ENCODE data around the gene CFAP221. TPM values are rescaled to one million over a fixed set of nuclear protein-coding genes. Genes with fewer than 3 reads are reported as not detected.

The CFAP221 gene
- total RNA-seq, 1 donor from 2014 or later, result 1.0 TPM

GRCh38 chr2:119682578-119682977 is 138.3 kb downstream of the CFAP221 start:
- no peak for DNase-seq
- peaks cover 20% of the 10 kb centered on the region for H3K36me3 ChIP-seq
- intact Hi-C loops (cut with micrococcal nuclease), result no loop called here
- H3K9me3 ChIP-seq (replicated peaks), result no peaks in the 10 kb centered on the region
- H3K4me1 ChIP-seq, result peaks cover 15% of the 10 kb centered on the region
- no peaks in the 10 kb centered on the region for H3K27me3 ChIP-seq (ENCODE audit: low read depth)
- no peak overlapping the region for H3K4me3 ChIP-seq
- no peak overlapping the region for H3K27ac ChIP-seq (replicated peaks)
- no peak for TF ChIP-seq CTCF (IDR thresholded peaks at IDR 0.05; ENCODE audit: borderline replicate concordance)

- intact Hi-C loops (cut with micrococcal nuclease), result no loop called here
- H3K4me3 ChIP-seq, result no peak overlapping the region
- H3K27me3 ChIP-seq (ENCODE audit: low read depth), result no peaks in the 10 kb centered on the region
- no peak for DNase-seq
- no peak for TF ChIP-seq CTCF (IDR thresholded peaks at IDR 0.05; ENCODE audit: borderline replicate concordance)
- peaks cover 15% of the 10 kb centered on the region for H3K4me1 ChIP-seq
- H3K27ac ChIP-seq (replicated peaks), result no peak overlapping the region
- no peaks in the 10 kb centered on the region for H3K9me3 ChIP-seq (replicated peaks)
- peaks cover 21% of the 10 kb centered on the region for H3K36me3 ChIP-seq
These were observed 138.9 kb downstream of the CFAP221 start for GRCh38 chr2:119683074-119683712.

GRCh38 chr2:119683713-119684443 is 139.6 kb downstream of the CFAP221 start:
- intact Hi-C loops (cut with micrococcal nuclease), result no loop called here
- no peak for DNase-seq
- peaks cover 15% of the 10 kb centered on the region for H3K4me1 ChIP-seq
- H3K9me3 ChIP-seq (replicated peaks), result no peaks in the 10 kb centered on the region
- H3K27ac ChIP-seq (replicated peaks), result no peak overlapping the region
- peaks cover 21% of the 10 kb centered on the region for H3K36me3 ChIP-seq
- H3K4me3 ChIP-seq, result no peak overlapping the region
- no peaks in the 10 kb centered on the region for H3K27me3 ChIP-seq (ENCODE audit: low read depth)
- TF ChIP-seq CTCF (IDR thresholded peaks at IDR 0.05; ENCODE audit: borderline replicate concordance), result no peak

GRCh38 chr2:119684518-119684917 is 140.3 kb downstream of the CFAP221 start:
- intact Hi-C loops (cut with micrococcal nuclease), result no loop called here
- no peak for TF ChIP-seq CTCF (IDR thresholded peaks at IDR 0.05; ENCODE audit: borderline replicate concordance)
- peaks cover 10% of the 10 kb centered on the region for H3K4me1 ChIP-seq
- no peak overlapping the region for H3K4me3 ChIP-seq
- no peaks in the 10 kb centered on the region for H3K27me3 ChIP-seq (ENCODE audit: low read depth)
- H3K9me3 ChIP-seq (replicated peaks), result no peaks in the 10 kb centered on the region
- peaks cover 21% of the 10 kb centered on the region for H3K36me3 ChIP-seq
- DNase-seq, result no peak
- H3K27ac ChIP-seq (replicated peaks), result no peak overlapping the region

- H3K27ac ChIP-seq (replicated peaks), result no peak overlapping the region
- no peak for TF ChIP-seq CTCF (IDR thresholded peaks at IDR 0.05; ENCODE audit: borderline replicate concordance)
- no peak overlapping the region for H3K4me3 ChIP-seq
- intact Hi-C loops (cut with micrococcal nuclease), result no loop called here
- H3K9me3 ChIP-seq (replicated peaks), result no peaks in the 10 kb centered on the region
- DNase-seq, result no peak
- H3K27me3 ChIP-seq (ENCODE audit: low read depth), result no peaks in the 10 kb centered on the region
- H3K36me3 ChIP-seq, result peaks cover 11% of the 10 kb centered on the region
- H3K4me1 ChIP-seq, result no peaks in the 10 kb centered on the region
These were observed 144.4 kb downstream of the CFAP221 start for GRCh38 chr2:119688616-119689015.

Measured in left ventricle myocardium inferior (tissue), 1 donor.